DOHH2 (cell line): ENCODE measurements around the gene DNAH11.

Experiments used
- CTCF ChIP-seq: fragments of 200-600 bp; sonication (generic); IDR thresholded peaks from one replicate; pipeline ENCODE4 v1.5.1; 2014; ENCODE audit warnings: antibody characterized with exemption, mild to moderate bottlenecking, low read depth, low read length; ENCODE audit not compliant: poor library complexity, severe bottlenecking
- EZH2phosphoT487 ChIP-seq: fragments of 200-600 bp; sonication (generic); IDR thresholded peaks from 2 replicates; pipeline ENCODE4 v1.6.1; 2017; ENCODE audit warnings: borderline replicate concordance, mild to moderate bottlenecking, antibody characterized with exemption, low read length, moderate library complexity, mixed read lengths

DNA sequence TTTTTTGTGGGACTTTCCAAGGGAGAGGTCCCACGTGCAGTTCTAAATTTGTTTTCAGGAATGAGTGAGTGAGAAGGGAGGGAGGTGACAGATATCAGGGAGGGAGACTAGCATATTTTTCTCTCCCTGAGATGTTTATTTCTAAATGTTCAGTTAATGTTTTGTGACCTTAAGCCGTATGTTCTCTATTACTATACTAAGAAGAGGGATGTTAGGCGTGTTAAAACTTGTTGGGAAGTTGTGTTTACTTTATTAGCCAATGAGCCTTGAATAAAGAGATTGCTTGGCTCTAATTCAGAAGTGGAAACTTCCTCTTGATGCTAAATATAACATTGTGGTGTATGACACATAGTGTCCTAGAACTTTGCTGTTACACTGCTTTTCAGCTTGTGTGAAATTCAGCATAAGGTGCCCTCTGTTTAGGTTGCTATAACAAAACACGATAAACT is 37.3 kb downstream of the DNAH11 start:
- TF ChIP-seq CTCF (no peak), EZH2phosphoT487 (no peak)
